T-cell (primary cell): ENCODE data around the gene UMAD1. TPM values are rescaled to one million over a fixed set of nuclear protein-coding genes. Genes with fewer than 3 reads are reported as not detected.
A peak's percentile ranks its signal among the peaks of the same experiment; 100 is the strongest.

ENCODE experiments used
- ATAC-seq, 4 experiments: fragments of 200-7000 bp in 3 of 4; fragments of 150-1000 bp in 1 of 4; cut with Tn5 transposase; replicated peaks in 1 of 4; 1 replicate in 3 of 4; 2 replicates in 1 of 4; pipeline ENCODE4 v1.10.0; 2021; ENCODE audit warnings: moderate library complexity in 3 of 4, mild to moderate bottlenecking in 2 of 4, moderate number of reproducible peaks in 1 of 4
- CTCF ChIA-PET, 2 donors: fragments of 300-600 bp; sonication (Branson Sonifier 250); formaldehyde crosslinking; loops; one replicate each; lab custom pipeline; 2022; ENCODE audit warnings: antibody characterized with exemption in 2 of 2; lab: Charles Lee
- POLR2A ChIA-PET, 2 donors: fragments of 300-600 bp; sonication (Branson Sonifier 250); formaldehyde crosslinking; loops; one replicate each; lab custom pipeline; 2022; ENCODE audit warnings: antibody characterized with exemption in 2 of 2; lab: Charles Lee
- DNase-seq, 35 experiments: peaks; one replicate each; pipeline versions ENCODE4 v3.0.0 to v3.0.0-alpha.2; 2013 to 2023
- H3K27ac ChIP-seq: one replicate; pipeline ENCODE4 v1.5.1; 2013; ENCODE audit warnings: low read length
- H3K27me3 ChIP-seq, 2 experiments: replicated peaks in 1 of 2; 1 replicate in 1 of 2; 2 replicates in 1 of 2; pipeline versions ENCODE4 v1.6.1 to v1.7.0; 2013; ENCODE audit warnings: low read length in 1 of 2, mixed read lengths in 1 of 2; ENCODE audit not compliant: control insufficient read depth in 2 of 2, insufficient read depth in 2 of 2; ENCODE audit errors: extremely low read depth in 1 of 2
- H3K36me3 ChIP-seq, 2 donors: 1 replicate in 1 of 2; 2 replicates in 1 of 2; pipeline versions ENCODE4 v1.6.1 to v1.7.0; 2013; ENCODE audit warnings: low read length in 1 of 2; ENCODE audit not compliant: control insufficient read depth in 2 of 2, insufficient read depth in 1 of 2; ENCODE audit errors: extremely low read depth in 1 of 2
- H3K4me1 ChIP-seq, 2 experiments: 1 replicate in 1 of 2; 2 replicates in 1 of 2; pipeline versions ENCODE4 v1.6.1 to v1.7.0; 2013; ENCODE audit warnings: low read length in 2 of 2, mixed read lengths in 1 of 2; ENCODE audit not compliant: insufficient read depth in 2 of 2, control insufficient read depth in 1 of 2; ENCODE audit errors: extremely low read depth in 1 of 2
- H3K4me3 ChIP-seq, 2 donors: 1 replicate in 1 of 2; 2 replicates in 1 of 2; pipeline versions ENCODE4 v1.5.1 to v1.7.0; 2013; ENCODE audit warnings: mild to moderate bottlenecking in 2 of 2, low read length in 1 of 2, moderate library complexity in 1 of 2; ENCODE audit not compliant: control insufficient read depth in 1 of 2; ENCODE audit errors: extremely low read depth in 1 of 2
- H3K9me3 ChIP-seq: 2 replicates; pipeline ENCODE4 v1.7.0; 2013
- H3K27ac Mint-ChIP-seq, 2 donors: one replicate each; pipeline ENCODE4 v1.8.0; 2020 to 2021; ENCODE audit warnings: mild to moderate bottlenecking in 2 of 2, mixed read lengths in 2 of 2
- H3K27me3 Mint-ChIP-seq, 2 donors: one replicate each; pipeline ENCODE4 v1.8.0; 2021 to 2022; ENCODE audit warnings: mixed read lengths in 2 of 2
- H3K36me3 Mint-ChIP-seq: one replicate; pipeline ENCODE4 v1.8.0; 2021; ENCODE audit warnings: mixed read lengths
- H3K4me1 Mint-ChIP-seq, 3 donors: one replicate each; pipeline ENCODE4 v1.8.0; 2020 to 2022; ENCODE audit warnings: mixed read lengths in 3 of 3, mild to moderate bottlenecking in 1 of 3
- H3K4me3 Mint-ChIP-seq, 3 donors: one replicate each; pipeline ENCODE4 v1.8.0; 2020 to 2022; ENCODE audit warnings: mild to moderate bottlenecking in 3 of 3, mixed read lengths in 3 of 3, moderate library complexity in 3 of 3
- H3K9me3 Mint-ChIP-seq, 3 donors: one replicate each; pipeline ENCODE4 v1.8.0; 2020 to 2022; ENCODE audit warnings: mixed read lengths in 3 of 3
- WGBS: methylation state at CpG from one replicate; pipeline ENCODE4 v1.1.5; 2013; ENCODE audit warnings: missing lambda C conversion rate; ENCODE audit not compliant: insufficient coverage; 5-methylcytosine and 5-hydroxymethylcytosine counted together
- total RNA-seq, 35 experiments: library from RNA in 6 of 35; stranded (reverse) in 6 of 35; fragments of 120-200 nt in 1 of 35; gene quantifications; one replicate each; pipeline versions ENCODE4 v1.2.1 to v1.2.4 and lab custom pipeline; 2013 to 2026

UMAD1 gene
- total RNA-seq, 5 donors from 2014 or later (not counting 1 experiment from before 2014, with no cell fraction given) = 13.8 to 19.8 (median 16.6) TPM

DNA sequence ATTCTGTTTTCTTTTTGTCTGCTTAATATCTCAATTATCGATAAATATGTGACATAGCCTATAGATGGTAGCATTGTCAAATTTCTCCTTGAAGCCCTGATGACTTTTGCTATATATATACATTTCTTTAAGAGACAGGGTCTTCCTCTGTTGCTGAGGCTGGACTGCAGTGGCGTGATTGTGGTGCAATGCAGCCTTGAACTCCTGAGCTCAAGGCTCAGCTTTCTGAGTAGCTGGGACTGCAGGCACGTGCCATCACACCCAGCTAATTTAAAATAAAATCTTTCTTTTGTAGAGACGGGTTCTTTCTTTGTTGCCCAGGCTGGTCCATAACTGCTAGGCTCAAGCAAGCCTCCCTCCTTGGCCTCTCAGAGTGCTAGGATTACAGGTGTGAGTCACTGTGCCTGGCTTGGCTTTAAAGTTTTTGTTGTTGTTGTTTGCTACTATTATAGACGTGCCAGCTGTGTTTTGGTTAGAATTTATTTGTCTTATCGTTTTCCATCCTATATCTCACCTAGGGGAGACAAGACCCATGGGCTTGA lies 7.0 kb downstream of the UMAD1 start:
- POLR2A ChIA-PET = interaction anchor here in 1 of 2 donors (0.6 kb wide), 1 partner anchor 34 kb away, joined by 4 read pairs; no protein-coding TSS in a partner anchor
- Histone ChIP-seq H3K27ac (no peak overlapping the region), H3K9me3 (no peaks in the 10 kb centered on the region), H3K4me3 (no peak overlapping the region), H3K27me3 (no peaks in the 10 kb centered on the region), H3K36me3 (no peaks in the 10 kb centered on the region), H3K4me1 (peaks cover 0 to 5% of the 10 kb centered on the region in 2 experiments)
- Mint-ChIP-seq H3K27me3 (no peaks in the 10 kb centered on the region), H3K36me3 (peaks cover 32% of the 10 kb centered on the region), H3K27ac (no peak overlapping the region), H3K4me1 (peaks cover 73 to 74% (median 74%) of the 10 kb centered on the region in 3 donors), H3K4me3 (no peak overlapping the region), H3K9me3 (no peaks in the 10 kb centered on the region)
- DNase-seq = no peak
- no peak for ATAC-seq
- CTCF ChIA-PET = interaction anchor here in 1 of 2 donors (0.6 kb wide), 1 partner anchor 1882 kb away, joined by 5 read pairs; no protein-coding TSS in a partner anchor
- WGBS = no CpG with 5 or more reads among the region's 6 CpGs

DNA sequence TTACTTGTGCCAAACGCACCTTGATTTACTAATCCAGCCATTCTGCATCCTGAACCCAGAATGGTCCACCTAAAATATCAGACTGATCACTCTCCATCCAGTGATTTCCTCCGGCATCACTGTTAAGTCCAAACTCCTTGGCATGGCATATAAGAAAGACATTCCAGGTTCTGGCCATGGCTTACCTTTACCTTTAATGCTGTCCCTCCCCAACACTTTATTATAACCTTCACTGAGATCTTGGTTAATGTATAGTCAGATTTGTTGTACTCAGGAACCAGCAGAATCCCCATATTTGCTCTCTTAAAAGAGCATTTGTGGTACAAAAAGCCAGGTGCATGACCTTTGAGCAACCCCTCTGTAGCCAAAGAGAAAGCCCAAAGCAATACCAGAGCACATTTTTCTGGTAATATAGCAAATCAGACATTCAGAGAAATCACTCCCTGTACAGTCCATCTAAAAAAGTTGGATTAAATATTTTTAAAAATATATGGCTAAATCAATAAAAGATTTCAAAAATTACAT lies 10.2 kb downstream of the UMAD1 start:
- ChIA-PET POLR2A (no interaction called here), CTCF (no interaction called here)
- Histone ChIP-seq H3K4me3 (no peak overlapping the region), H3K9me3 (no peaks in the 10 kb centered on the region), H3K27me3 (no peaks in the 10 kb centered on the region), H3K36me3 (no peaks in the 10 kb centered on the region), H3K4me1 (peaks cover 0 to 5% of the 10 kb centered on the region in 2 experiments), H3K27ac (no peak overlapping the region)
- no peak overlapping the region for H3K4me3 Mint-ChIP-seq
- DNase-seq = no peak
- peaks cover 11% of the 10 kb centered on the region for H3K36me3 Mint-ChIP-seq
- no peak for ATAC-seq
- no peaks in the 10 kb centered on the region for H3K27me3 Mint-ChIP-seq
- H3K9me3 Mint-ChIP-seq = no peaks in the 10 kb centered on the region
- peaks cover 61 to 67% (median 62%) of the 10 kb centered on the region in 3 donors for H3K4me1 Mint-ChIP-seq
- 100% methylated on average over 1 of the region's 2 CpGs for WGBS
- H3K27ac Mint-ChIP-seq = no peak overlapping the region

- Mint-ChIP-seq H3K27me3 (no peaks in the 10 kb centered on the region), H3K36me3 (peaks cover 16% of the 10 kb centered on the region), H3K4me3 (no peak overlapping the region), H3K4me1 (peaks cover 56 to 63% (median 57%) of the 10 kb centered on the region in 3 donors), H3K27ac (peak overlapping the region in 1 of 2 donors; percentile 9), H3K9me3 (no peaks in the 10 kb centered on the region)
- H3K4me3 ChIP-seq = no peak overlapping the region
- ChIA-PET POLR2A (no interaction called here), CTCF (no interaction called here)
- ATAC-seq (no peak), DNase-seq (no peak)
- H3K27ac ChIP-seq = no peak overlapping the region
- no peaks in the 10 kb centered on the region for H3K27me3 ChIP-seq
- no peaks in the 10 kb centered on the region for H3K36me3 ChIP-seq
- H3K9me3 ChIP-seq = no peaks in the 10 kb centered on the region
- WGBS = no CpG with 5 or more reads among the region's 3 CpGs
- H3K4me1 ChIP-seq = peaks cover 0 to 5% of the 10 kb centered on the region in 2 experiments
These were observed 10.9 kb downstream of the UMAD1 start for GRCh38 chr7:7651479-7651878.

- CTCF ChIA-PET = no interaction called here
These were observed 12.4 kb downstream of the UMAD1 start for GRCh38 chr7:7652798-7653540.

DNA sequence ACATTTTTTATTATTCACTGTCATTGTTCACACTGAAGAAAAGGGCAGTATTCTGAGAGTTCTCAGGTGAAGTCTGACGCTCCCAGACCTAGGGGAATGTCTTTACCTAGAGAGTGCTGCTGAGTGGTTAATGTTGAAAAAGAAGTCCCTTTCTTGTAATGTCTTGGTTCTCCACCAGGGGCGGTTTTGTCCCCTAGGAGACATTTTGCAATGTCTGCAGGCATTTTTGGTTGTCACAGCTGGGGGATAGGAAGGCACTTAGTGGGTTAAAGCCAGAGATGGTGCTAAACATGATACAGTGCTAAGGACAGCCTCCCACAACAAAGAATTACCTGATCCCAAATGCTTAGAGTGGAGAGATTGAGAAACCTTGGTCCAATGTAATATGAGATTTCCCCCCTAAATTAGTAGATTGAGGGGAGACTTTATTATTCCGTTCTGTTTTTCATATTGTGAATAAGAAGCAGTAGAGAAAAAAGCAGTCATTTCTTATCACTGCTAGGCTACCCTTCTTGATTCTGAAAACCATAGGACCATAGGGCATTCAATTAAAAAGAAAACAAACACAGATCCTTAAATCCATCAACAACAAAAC lies 13.1 kb downstream of the UMAD1 start:
- Mint-ChIP-seq H3K27ac (no peak overlapping the region), H3K9me3 (peaks cover 0 to 15% (median 3%) of the 10 kb centered on the region in 3 donors), H3K4me1 (peaks cover 40 to 57% (median 53%) of the 10 kb centered on the region in 3 donors), H3K36me3 (peaks cover 33% of the 10 kb centered on the region), H3K4me3 (no peak overlapping the region), H3K27me3 (no peaks in the 10 kb centered on the region)
- no peak overlapping the region for H3K27ac ChIP-seq
- H3K9me3 ChIP-seq = no peaks in the 10 kb centered on the region
- DNase-seq (peak in 4 of 35 experiments; percentile 6 to 34 (median 12)), ATAC-seq (peak in 1 of 4 experiments; percentile 24)
- ChIA-PET POLR2A (interaction anchor here in 1 of 2 donors (0.5 kb wide), 1 partner anchor 68 kb away, joined by 4 read pairs; no protein-coding TSS in a partner anchor), CTCF (no interaction called here)
- no peaks in the 10 kb centered on the region for H3K27me3 ChIP-seq
- 100% methylated on average over 1 of the region's 3 CpGs for WGBS
- no peaks in the 10 kb centered on the region for H3K36me3 ChIP-seq
- peaks cover 0 to 5% of the 10 kb centered on the region in 2 experiments for H3K4me1 ChIP-seq
- H3K4me3 ChIP-seq = no peak overlapping the region

More at GRCh38 chr7:7652798-7653540, 12.4 kb downstream of the UMAD1 start:
- no peak overlapping the region for H3K27ac Mint-ChIP-seq
- H3K4me1 Mint-ChIP-seq = peaks cover 46 to 61% (median 52%) of the 10 kb centered on the region in 3 donors
- no peak for DNase-seq
- no peaks in the 10 kb centered on the region for H3K27me3 Mint-ChIP-seq
- Histone ChIP-seq H3K4me3 (no peak overlapping the region), H3K27me3 (no peaks in the 10 kb centered on the region), H3K9me3 (no peaks in the 10 kb centered on the region), H3K27ac (no peak overlapping the region), H3K36me3 (no peaks in the 10 kb centered on the region), H3K4me1 (peaks cover 0 to 5% of the 10 kb centered on the region in 2 experiments)
- whole genome bisulfite sequencing = no CpG with 5 or more reads among the region's 1 CpG
- H3K36me3 Mint-ChIP-seq = peaks cover 26% of the 10 kb centered on the region
- POLR2A ChIA-PET = interaction anchor here in 1 of 2 donors (0.5 to 0.6 kb wide), 2 partner anchors 67 to 188 kb away, joined by 4 to 7 read pairs; no protein-coding TSS in a partner anchor
- peaks cover 0 to 8% (median 2%) of the 10 kb centered on the region in 3 donors for H3K9me3 Mint-ChIP-seq
- no peak overlapping the region for H3K4me3 Mint-ChIP-seq
- no peak for ATAC-seq
